ENCODE measurements around the gene NKD2. TPM values are rescaled to one million over a fixed set of nuclear protein-coding genes. Genes with fewer than 3 reads are reported as not detected.

NKD2 gene
- total RNA-seq, 1 experiment from 2014 or later = 0.27 TPM

GRCh38 chr5:1007681-1008450 lies 736 bp upstream of the NKD2 start:
- no peak for DNase-seq (ENCODE audit: low read depth)
- in situ Hi-C loops (cut with HindIII; ENCODE audit: low pct_unique_long_range_greater_than_20kb, low sequenced_read_pairs) = no loop called here

GRCh38 chr5:1009359-1010180 lies 968 bp downstream of the NKD2 start:
- in situ Hi-C loops (cut with HindIII; ENCODE audit: low pct_unique_long_range_greater_than_20kb, low sequenced_read_pairs) = no loop called here
- no peak for DNase-seq (ENCODE audit: low read depth)

- in situ Hi-C loops (cut with HindIII; ENCODE audit: low pct_unique_long_range_greater_than_20kb, low sequenced_read_pairs) = no loop called here
- DNase-seq (ENCODE audit: low read depth) = no peak
These were observed 1.5 kb downstream of the NKD2 start for GRCh38 chr5:1010181-1010510.

GRCh38 chr5:1010641-1011046 lies 2.0 kb downstream of the NKD2 start:
- in situ Hi-C loops (cut with HindIII; ENCODE audit: low pct_unique_long_range_greater_than_20kb, low sequenced_read_pairs) = no loop called here
- no peak for DNase-seq (ENCODE audit: low read depth)

- DNase-seq (ENCODE audit: low read depth) = no peak
These were observed 2.6 kb downstream of the NKD2 start for GRCh38 chr5:1011226-1011631.

GRCh38 chr5:1011741-1012312 lies 3.2 kb downstream of the NKD2 start:
- in situ Hi-C loops (cut with HindIII; ENCODE audit: low pct_unique_long_range_greater_than_20kb, low sequenced_read_pairs) = no loop called here
- no peak for DNase-seq (ENCODE audit: low read depth)

More at GRCh38 chr5:1011226-1011631, 2.6 kb downstream of the NKD2 start:
- in situ Hi-C loops (cut with HindIII; ENCODE audit: low pct_unique_long_range_greater_than_20kb, low sequenced_read_pairs) = no loop called here

GRCh38 chr5:1012313-1012841 lies 3.8 kb downstream of the NKD2 start:
- DNase-seq (ENCODE audit: low read depth) = no peak
- in situ Hi-C loops (cut with HindIII; ENCODE audit: low pct_unique_long_range_greater_than_20kb, low sequenced_read_pairs) = no loop called here

- in situ Hi-C loops (cut with HindIII; ENCODE audit: low pct_unique_long_range_greater_than_20kb, low sequenced_read_pairs) = no loop called here
- no peak for DNase-seq (ENCODE audit: low read depth)
These were observed 4.3 kb downstream of the NKD2 start for GRCh38 chr5:1012900-1013237.

GRCh38 chr5:1013238-1013947 lies 4.8 kb downstream of the NKD2 start:
- in situ Hi-C loops (cut with HindIII; ENCODE audit: low pct_unique_long_range_greater_than_20kb, low sequenced_read_pairs) = no loop called here
- no peak for DNase-seq (ENCODE audit: low read depth)

GRCh38 chr5:1013948-1014301 lies 5.3 kb downstream of the NKD2 start:
- in situ Hi-C loops (cut with HindIII; ENCODE audit: low pct_unique_long_range_greater_than_20kb, low sequenced_read_pairs) = no loop called here
- no peak for DNase-seq (ENCODE audit: low read depth)

- no peak for DNase-seq (ENCODE audit: low read depth)
- in situ Hi-C loops (cut with HindIII; ENCODE audit: low pct_unique_long_range_greater_than_20kb, low sequenced_read_pairs) = no loop called here
These were observed 5.7 kb downstream of the NKD2 start for GRCh38 chr5:1014346-1014745.

- DNase-seq (ENCODE audit: low read depth) = no peak
These were observed 6.2 kb downstream of the NKD2 start for GRCh38 chr5:1014781-1015221.

GRCh38 chr5:1015507-1015906 lies 6.9 kb downstream of the NKD2 start:
- in situ Hi-C loops (cut with HindIII; ENCODE audit: low pct_unique_long_range_greater_than_20kb, low sequenced_read_pairs) = no loop called here
- no peak for DNase-seq (ENCODE audit: low read depth)

More at GRCh38 chr5:1014781-1015221, 6.2 kb downstream of the NKD2 start:
- in situ Hi-C loops (cut with HindIII; ENCODE audit: low pct_unique_long_range_greater_than_20kb, low sequenced_read_pairs) = no loop called here

- no peak for DNase-seq (ENCODE audit: low read depth)
- in situ Hi-C loops (cut with HindIII; ENCODE audit: low pct_unique_long_range_greater_than_20kb, low sequenced_read_pairs) = no loop called here
These were observed 7.4 kb downstream of the NKD2 start for GRCh38 chr5:1016036-1016435.

- no peak for DNase-seq (ENCODE audit: low read depth)
- in situ Hi-C loops (cut with HindIII; ENCODE audit: low pct_unique_long_range_greater_than_20kb, low sequenced_read_pairs) = no loop called here
These were observed 7.9 kb downstream of the NKD2 start for GRCh38 chr5:1016476-1016875.

GRCh38 chr5:1017056-1017455 lies 8.5 kb downstream of the NKD2 start:
- no peak for DNase-seq (ENCODE audit: low read depth)
- in situ Hi-C loops (cut with HindIII; ENCODE audit: low pct_unique_long_range_greater_than_20kb, low sequenced_read_pairs) = no loop called here

GRCh38 chr5:1017691-1018455 lies 9.3 kb downstream of the NKD2 start:
- in situ Hi-C loops (cut with HindIII; ENCODE audit: low pct_unique_long_range_greater_than_20kb, low sequenced_read_pairs) = no loop called here

GRCh38 chr5:1018596-1018995 lies 10.0 kb downstream of the NKD2 start:
- in situ Hi-C loops (cut with HindIII; ENCODE audit: low pct_unique_long_range_greater_than_20kb, low sequenced_read_pairs) = no loop called here
- no peak for DNase-seq (ENCODE audit: low read depth)

More at GRCh38 chr5:1017691-1018455, 9.3 kb downstream of the NKD2 start:
- no peak for DNase-seq (ENCODE audit: low read depth)
